Ishikawa (cell line): Measurements from ENCODE around the gene CADM3.

ENCODE experiments used
- CEBPB ChIP-seq: IDR thresholded peaks from 2 replicates; pipeline ENCODE4 v1.6.1; 2012
- CREB1 ChIP-seq: IDR thresholded peaks from 2 replicates; pipeline ENCODE4 v1.6.1; 2012; ENCODE audit warnings: low read depth
- EGR1 ChIP-seq: IDR thresholded peaks from 2 replicates; pipeline ENCODE4 v1.6.1; 2012
- EP300 ChIP-seq: IDR thresholded peaks from 2 replicates; pipeline ENCODE4 v1.6.1; 2012; ENCODE audit warnings: borderline replicate concordance
- FOXM1 ChIP-seq: IDR thresholded peaks from 2 replicates; pipeline ENCODE4 v1.6.1; 2012; ENCODE audit warnings: low read depth, borderline replicate concordance
- MAX ChIP-seq: IDR thresholded peaks from 2 replicates; pipeline ENCODE4 v1.6.1; 2012
- NFIC ChIP-seq: IDR thresholded peaks from 2 replicates; pipeline ENCODE4 v1.6.1; 2012
- RAD21 ChIP-seq: IDR thresholded peaks from 2 replicates; pipeline ENCODE4 v1.6.1; 2012; ENCODE audit warnings: low read depth
- REST ChIP-seq: IDR thresholded peaks from 2 replicates; pipeline ENCODE4 v1.6.1; 2012; ENCODE audit warnings: low read depth, mild to moderate bottlenecking
- TAF1 ChIP-seq: IDR thresholded peaks from 2 replicates; pipeline ENCODE4 v1.6.1; 2012; ENCODE audit warnings: low read depth, mild to moderate bottlenecking
- TCF12 ChIP-seq: IDR thresholded peaks from 2 replicates; pipeline ENCODE4 v1.6.1; 2012; ENCODE audit warnings: low read depth
- TEAD4 ChIP-seq: IDR thresholded peaks from 2 replicates; pipeline ENCODE4 v1.6.1; 2012
- USF1 ChIP-seq: IDR thresholded peaks from 2 replicates; pipeline ENCODE4 v1.6.1; 2012
- YY1 ChIP-seq: IDR thresholded peaks from 2 replicates; pipeline ENCODE4 v1.6.1; 2012; ENCODE audit warnings: low read depth
- ZBTB7A ChIP-seq: IDR thresholded peaks from 2 replicates; pipeline ENCODE4 v1.6.1; 2012; ENCODE audit warnings: low read depth

The CADM3 gene

GRCh38 chr1:159163614-159164228, 7.7 kb upstream of the CADM3 start:
- no peak for TF ChIP-seq USF1
- no peak for TF ChIP-seq NFIC
- no peak for TF ChIP-seq ZBTB7A
- TF ChIP-seq RAD21: no peak
- TF ChIP-seq CEBPB: no peak
- TF ChIP-seq CREB1: no peak
- TF ChIP-seq REST: no peak
- no peak for TF ChIP-seq FOXM1
- no peak for TF ChIP-seq YY1
- TF ChIP-seq TAF1: no peak
- no peak for TF ChIP-seq TCF12
- no peak for TF ChIP-seq MAX
- TF ChIP-seq EGR1: no peak
- no peak for TF ChIP-seq TEAD4
- no peak for TF ChIP-seq EP300

GRCh38 chr1:159168043-159168442, 3.4 kb upstream of the CADM3 start:
- no peak for TF ChIP-seq NFIC
- no peak for TF ChIP-seq TCF12
- no peak for TF ChIP-seq FOXM1
- no peak for TF ChIP-seq USF1
- no peak for TF ChIP-seq MAX
- TF ChIP-seq YY1: no peak
- TF ChIP-seq EGR1: no peak
- TF ChIP-seq REST: no peak
- no peak for TF ChIP-seq CEBPB
- no peak for TF ChIP-seq ZBTB7A
- TF ChIP-seq RAD21: no peak
- TF ChIP-seq TEAD4: no peak

- TF ChIP-seq TCF12 (no peak), FOXM1 (no peak), REST (no peak), ZBTB7A (no peak), YY1 (no peak)
These were observed 776 bp upstream of the CADM3 start for GRCh38 chr1:159170639-159171038.

GRCh38 chr1:159171688-159172501, 480 bp downstream of the CADM3 start:
- TF ChIP-seq TAF1 (no peak), EGR1 (no peak), USF1 (no peak), MAX (no peak), YY1 (no peak), RAD21 (no peak), CEBPB (no peak), ZBTB7A (no peak), EP300 (no peak), FOXM1 (no peak), TEAD4 (no peak)
